Panc1 (cell line): ENCODE data around the gene C16orf89. TPM values are rescaled to one million over a fixed set of nuclear protein-coding genes. Genes with fewer than 3 reads are reported as not detected.
A peak's percentile ranks its signal among the peaks of the same experiment; 100 is the strongest.
"Not testable (repeated sequence)": the region's sequence is repeated elsewhere in the genome, so short reads cannot be mapped to it uniquely, and the experiment has no call there.

ENCODE experiments used
- ATAC-seq: fragments of 200-7000 bp; cut with Tn5 transposase; 2 replicates; pipeline ENCODE4 v1.9.1; 2020; ENCODE audit warnings: mild to moderate bottlenecking, moderate library complexity
- BruUV-seq: library from RNA; stranded (reverse); fragments of 400-500 nt; replicated peaks from 2 replicates; lab custom pipeline; 2021; lab: Mats Ljungman, UMichigan
- CTCF ChIA-PET: fragments of 300-600 bp; sonication (Branson Sonifier 250); formaldehyde crosslinking; loops from one replicate; lab custom pipeline; 2022; ENCODE audit warnings: antibody characterized with exemption; lab: Charles Lee
- POLR2A ChIA-PET: fragments of 300-600 bp; sonication (Branson Sonifier 250); formaldehyde crosslinking; loops from one replicate; lab custom pipeline; 2022; ENCODE audit warnings: antibody characterized with exemption; lab: Charles Lee
- DNase-seq: peaks from one replicate; pipeline ENCODE4 v3.0.0-alpha.2; 2010; ENCODE audit warnings: low read depth, low spot score
- H3K27ac ChIP-seq: 2 replicates; pipeline ENCODE4 v1.5.1; 2011; ENCODE audit warnings: mild to moderate bottlenecking, low read length, inconsistent platforms
- H3K27me3 ChIP-seq: fragments of 200-500 bp; sonication (Bioruptor generic); 2 replicates; pipeline ENCODE4 v1.6.0; 2014; ENCODE audit warnings: low read length, inconsistent platforms; ENCODE audit not compliant: control insufficient read depth, insufficient read depth
- H3K36me3 ChIP-seq: fragments of 200-500 bp; sonication (Bioruptor generic); 2 replicates; pipeline ENCODE4 v1.5.1; 2014; ENCODE audit warnings: inconsistent platforms, mild to moderate bottlenecking, low read length, moderate library complexity; ENCODE audit not compliant: control insufficient read depth, insufficient read depth
- H3K4me1 ChIP-seq: 2 replicates; pipeline ENCODE4 v1.5.1; 2011; ENCODE audit warnings: inconsistent platforms, mild to moderate bottlenecking, low read length, moderate library complexity; ENCODE audit not compliant: control insufficient read depth, insufficient read depth
- H3K4me3 ChIP-seq, 2 experiments: 2 replicates each; pipeline ENCODE4 v1.5.1; 2011 to 2012; ENCODE audit warnings: low read depth in 2 of 2, low read length in 2 of 2, mild to moderate bottlenecking in 2 of 2, inconsistent platforms in 1 of 2, moderate library complexity in 1 of 2
- H3K9me3 ChIP-seq: fragments of 200-500 bp; sonication (Bioruptor generic); 2 replicates; pipeline ENCODE4 v1.5.1; 2014; ENCODE audit warnings: low read depth, mild to moderate bottlenecking, inconsistent platforms, low read length, moderate library complexity; ENCODE audit not compliant: control insufficient read depth, insufficient read depth
- in situ Hi-C: cut with HindIII; loops from 2 replicates; pipeline ENCODE4 v1.10.0; 2016; ENCODE audit warnings: low sequenced_read_pairs, low pct_unique_long_range_greater_than_20kb
- intact Hi-C: fragments of 100-400 bp; cut with micrococcal nuclease; formaldehyde crosslinking; loops from one replicate; pipeline ENCODE4 v1.10.0; 2022; ENCODE audit not compliant: unreplicated experiment
- total RNA-seq: library from RNA; stranded (reverse); gene quantifications from one replicate; pipeline ENCODE4 v1.2.1, GENCODE V29; 2021; ENCODE audit not compliant: unreplicated experiment
- TF ChIP-seq, protein P1 (sequence below): fragments of 450-650 bp; IDR thresholded peaks from 2 replicates; pipeline ENCODE4 v1.5.1; 2017; ENCODE audit warnings: mild to moderate bottlenecking

C16orf89 gene
- total RNA-seq, 1 experiment from 2014 or later = not detected

DNA sequence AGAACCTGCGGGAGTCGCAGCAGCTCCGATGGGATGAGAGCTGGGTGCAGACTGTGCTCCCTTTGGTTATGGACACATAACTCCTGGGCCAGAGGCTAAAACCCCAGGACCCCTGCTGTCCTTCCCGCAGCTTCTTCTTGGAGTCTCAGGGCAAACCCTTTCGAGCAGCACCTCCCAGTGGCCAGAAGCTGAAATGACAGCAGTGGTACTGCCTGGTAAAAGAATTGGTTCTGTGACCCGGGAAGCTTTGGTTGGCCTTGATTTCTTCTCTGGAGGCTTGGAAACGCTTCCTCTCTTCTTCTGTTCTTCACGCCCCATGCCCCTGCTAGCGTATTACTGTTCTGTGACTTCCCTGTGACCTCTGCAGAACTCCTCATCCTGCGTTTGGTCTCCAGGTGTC is 19.0 kb upstream of the C16orf89 start:
- BruUV-seq, ATAC-seq, H3K4me1 ChIP-seq, intact Hi-C loops, H3K27ac ChIP-seq, H3K9me3 ChIP-seq, H3K4me3 ChIP-seq, H3K36me3 ChIP-seq, CTCF ChIA-PET, H3K27me3 ChIP-seq, in situ Hi-C loops: not testable (repeated sequence)
- TF ChIP-seq, protein P1, sequence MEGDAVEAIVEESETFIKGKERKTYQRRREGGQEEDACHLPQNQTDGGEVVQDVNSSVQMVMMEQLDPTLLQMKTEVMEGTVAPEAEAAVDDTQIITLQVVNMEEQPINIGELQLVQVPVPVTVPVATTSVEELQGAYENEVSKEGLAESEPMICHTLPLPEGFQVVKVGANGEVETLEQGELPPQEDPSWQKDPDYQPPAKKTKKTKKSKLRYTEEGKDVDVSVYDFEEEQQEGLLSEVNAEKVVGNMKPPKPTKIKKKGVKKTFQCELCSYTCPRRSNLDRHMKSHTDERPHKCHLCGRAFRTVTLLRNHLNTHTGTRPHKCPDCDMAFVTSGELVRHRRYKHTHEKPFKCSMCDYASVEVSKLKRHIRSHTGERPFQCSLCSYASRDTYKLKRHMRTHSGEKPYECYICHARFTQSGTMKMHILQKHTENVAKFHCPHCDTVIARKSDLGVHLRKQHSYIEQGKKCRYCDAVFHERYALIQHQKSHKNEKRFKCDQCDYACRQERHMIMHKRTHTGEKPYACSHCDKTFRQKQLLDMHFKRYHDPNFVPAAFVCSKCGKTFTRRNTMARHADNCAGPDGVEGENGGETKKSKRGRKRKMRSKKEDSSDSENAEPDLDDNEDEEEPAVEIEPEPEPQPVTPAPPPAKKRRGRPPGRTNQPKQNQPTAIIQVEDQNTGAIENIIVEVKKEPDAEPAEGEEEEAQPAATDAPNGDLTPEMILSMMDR = peak; percentile 89
- DNase-seq = peak; percentile 51
- POLR2A ChIA-PET = interaction anchor here (0.6 kb wide), 1 partner anchor 64 kb away, joined by 3 read pairs; no protein-coding TSS in a partner anchor

DNA sequence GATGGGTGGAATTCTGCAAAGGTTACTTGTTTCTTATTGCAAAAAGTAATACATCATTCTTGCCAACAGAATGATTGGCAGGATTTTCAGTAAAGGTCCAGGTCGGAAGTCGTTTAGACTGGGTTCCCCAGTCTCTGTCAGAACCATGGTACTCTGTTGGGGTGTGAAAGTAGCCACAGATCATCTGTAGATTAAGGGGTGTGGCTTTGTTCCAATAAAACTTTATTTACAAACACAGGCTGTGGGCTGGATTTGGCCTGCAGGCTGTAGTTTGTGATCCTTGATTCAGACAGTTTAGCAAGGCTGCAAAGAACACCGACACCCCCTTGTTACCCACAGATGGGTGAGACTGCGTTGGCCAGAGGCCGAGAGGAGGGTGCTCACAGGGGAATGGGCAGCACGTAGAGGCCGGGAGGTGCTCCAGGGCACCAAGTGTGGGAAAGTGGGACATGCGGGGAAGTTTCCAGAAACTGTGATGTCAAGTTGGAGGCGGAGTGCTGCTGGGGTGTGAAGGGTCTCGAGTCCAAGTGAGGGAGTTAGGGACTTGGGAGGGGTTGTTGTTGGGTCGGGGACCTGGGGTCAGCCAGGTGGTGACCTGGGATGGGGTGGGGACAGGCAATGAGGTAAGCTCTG is 18.5 kb upstream of the C16orf89 start:
- H3K9me3 ChIP-seq, BruUV-seq, CTCF ChIA-PET, ATAC-seq, H3K4me1 ChIP-seq, POLR2A ChIA-PET, H3K4me3 ChIP-seq, in situ Hi-C loops, H3K27ac ChIP-seq, intact Hi-C loops, H3K36me3 ChIP-seq, H3K27me3 ChIP-seq, DNase-seq: not testable (repeated sequence)

DNA sequence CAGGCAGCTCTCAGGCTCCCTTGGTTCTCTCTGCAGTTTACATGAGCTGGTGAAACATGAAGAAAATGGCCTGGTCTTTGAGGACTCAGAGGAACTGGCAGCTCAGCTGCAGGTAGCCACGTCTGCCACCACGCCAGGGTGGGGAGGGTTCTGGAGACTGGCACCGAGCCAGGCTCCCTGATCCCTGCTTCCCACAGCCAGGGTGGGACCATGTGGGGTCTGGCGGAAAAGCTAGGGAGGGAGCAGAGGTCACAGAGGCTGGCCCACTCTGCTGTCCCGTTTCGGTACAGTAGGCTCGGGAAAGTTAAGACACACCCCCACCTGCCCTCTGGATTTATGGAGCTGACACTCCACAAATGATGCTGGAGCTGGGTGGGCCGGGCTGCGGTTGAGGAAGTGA is 17.9 kb upstream of the C16orf89 start:
- in situ Hi-C loops, H3K36me3 ChIP-seq, DNase-seq, H3K4me3 ChIP-seq, H3K27ac ChIP-seq, BruUV-seq, ATAC-seq, POLR2A ChIA-PET, CTCF ChIA-PET, intact Hi-C loops, H3K9me3 ChIP-seq, H3K27me3 ChIP-seq, H3K4me1 ChIP-seq: not testable (repeated sequence)

DNA sequence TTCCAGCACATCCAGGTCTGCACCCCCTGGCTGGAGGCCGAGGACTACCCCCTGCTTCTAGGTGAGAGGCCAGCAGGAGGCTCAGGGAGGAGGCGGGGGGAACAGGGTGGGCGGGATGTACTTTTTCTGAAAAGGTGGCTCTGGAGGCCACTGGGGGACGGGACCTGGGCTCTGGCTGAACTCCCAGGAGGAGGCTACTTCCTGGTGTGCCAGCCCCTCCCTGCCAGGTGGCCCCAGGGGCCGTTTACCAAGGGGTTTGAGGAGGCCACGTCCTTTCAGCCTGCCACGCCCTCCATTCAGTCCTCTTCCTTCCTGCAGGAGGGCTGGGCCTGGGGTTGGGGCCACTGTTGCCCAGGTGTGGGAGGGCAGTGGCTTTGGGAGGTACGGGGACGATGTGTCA is 15.2 kb upstream of the C16orf89 start:
- H3K4me3 ChIP-seq, in situ Hi-C loops, DNase-seq, H3K4me1 ChIP-seq, ATAC-seq, H3K36me3 ChIP-seq, intact Hi-C loops, BruUV-seq, H3K9me3 ChIP-seq, POLR2A ChIA-PET, H3K27me3 ChIP-seq, H3K27ac ChIP-seq: not testable (repeated sequence)
- CTCF ChIA-PET = interaction anchor here (0.6 to 0.7 kb wide), 2 partner anchors 11 to 18 kb away, joined by 3 to 6 read pairs; no protein-coding TSS in a partner anchor

DNA sequence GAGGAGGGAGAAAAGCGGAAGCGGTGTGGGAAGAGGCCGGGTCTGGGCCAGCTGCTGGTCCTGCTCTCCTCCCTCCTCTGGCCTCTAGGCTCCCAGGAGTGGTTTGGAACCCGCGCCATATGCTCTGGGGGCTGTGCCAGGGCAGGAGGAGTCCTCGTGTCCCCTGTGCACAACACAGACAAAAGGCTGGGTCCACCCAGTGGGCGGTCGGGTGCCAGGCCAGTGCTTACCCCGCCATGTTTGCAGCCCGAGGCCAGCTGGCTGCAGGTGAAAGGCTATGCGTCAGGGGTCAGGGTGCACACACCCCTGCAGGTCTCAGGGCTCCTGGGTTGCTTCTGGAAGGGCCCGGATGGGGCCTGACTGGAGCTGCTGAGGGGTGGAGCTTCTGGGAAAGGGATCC is 14.7 kb upstream of the C16orf89 start:
- POLR2A ChIA-PET, in situ Hi-C loops, ATAC-seq, H3K27ac ChIP-seq, H3K9me3 ChIP-seq, H3K4me1 ChIP-seq, BruUV-seq, intact Hi-C loops, H3K36me3 ChIP-seq, H3K4me3 ChIP-seq, DNase-seq, H3K27me3 ChIP-seq: not testable (repeated sequence)
- CTCF ChIA-PET = interaction anchor here (0.7 kb wide), 1 partner anchor 18 kb away, joined by 6 read pairs; no protein-coding TSS in a partner anchor
